Activated CD4-positive, alpha-beta T cell treated with anti-CD3 and anti-CD28 coated beads, Interleukin-10, Interleukin-2, amounts not matched to agents 100 ng/mL and 50 ng/mL, durations not matched to agents 16 hours and 8 hours (primary cell): ENCODE data around the gene ADAMTS2.

Experiments
- DNase-seq: peaks from one replicate; pipeline ENCODE4 v3.0.0-alpha.2; 2020

The ADAMTS2 gene

DNA sequence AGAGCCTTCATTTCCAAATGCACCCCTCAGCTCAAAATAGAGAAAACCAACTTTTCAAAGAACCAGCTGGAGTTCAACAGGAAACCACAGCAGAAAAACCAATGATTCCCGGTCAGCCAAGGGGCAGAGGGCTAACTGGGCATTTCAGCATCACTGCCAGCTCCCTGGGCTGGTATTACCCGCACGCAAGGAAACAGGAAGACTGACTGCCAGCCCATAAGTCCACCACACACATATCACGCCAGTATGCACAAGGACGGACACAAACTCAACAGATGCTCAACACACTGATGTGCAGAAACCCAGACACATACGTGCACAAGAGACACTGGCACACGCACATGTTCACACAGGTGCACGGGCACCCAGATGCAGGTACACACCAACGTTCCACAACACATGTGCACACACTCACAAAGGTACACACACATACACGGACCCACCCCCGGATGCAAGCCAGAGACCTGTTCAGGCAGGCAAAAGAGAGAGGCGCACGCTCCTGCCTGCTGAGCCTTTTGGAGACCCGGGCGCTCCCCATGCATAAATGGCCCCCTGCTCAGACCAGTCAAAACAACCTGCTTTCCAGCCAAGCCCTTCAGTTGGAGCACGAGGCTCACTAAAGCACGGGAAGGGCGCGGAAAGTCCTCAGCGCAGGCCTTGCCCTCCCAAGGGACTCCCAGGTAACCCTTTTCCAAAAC is 2.1 kb downstream of the ADAMTS2 start:
- DNase-seq = no peak

DNA sequence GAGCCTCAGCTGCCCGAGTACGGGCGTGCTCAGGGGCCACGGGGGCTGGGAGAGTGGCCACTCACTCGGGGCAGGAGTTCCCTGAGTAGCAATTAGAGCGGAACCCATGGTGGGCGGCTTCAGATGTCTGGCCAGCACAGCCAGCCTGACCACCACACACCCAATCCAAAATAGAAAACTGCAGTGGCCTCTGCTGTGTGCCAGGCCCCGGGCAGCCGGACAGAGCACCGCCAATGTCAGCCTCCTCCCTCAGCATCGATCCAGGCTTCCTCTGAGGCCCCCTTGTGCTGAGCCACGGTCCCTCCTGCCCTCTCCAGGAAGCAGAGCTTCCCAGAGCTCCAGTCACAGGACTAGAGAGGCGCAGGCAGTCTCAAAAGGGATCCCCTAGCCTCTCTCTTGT is 2.7 kb downstream of the ADAMTS2 start:
- DNase-seq = no peak

DNA sequence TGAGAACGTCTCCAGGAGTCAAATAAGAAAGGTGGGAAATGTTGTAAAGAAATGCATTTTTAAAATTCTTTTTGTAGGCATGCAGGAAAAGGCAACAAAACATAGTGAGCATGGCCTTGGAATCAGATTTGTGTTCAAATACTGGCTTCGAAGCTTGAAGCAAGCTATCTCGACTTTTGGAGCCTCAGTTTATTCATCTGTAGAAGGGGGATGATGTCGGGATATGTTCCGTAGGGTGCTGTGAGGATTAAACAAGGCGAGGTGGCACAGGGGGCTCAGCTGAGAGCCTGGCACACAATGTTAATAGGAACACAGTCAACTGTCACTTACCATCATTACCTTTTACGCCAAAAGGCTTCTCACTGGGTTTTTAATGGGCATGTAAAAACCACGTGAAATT is 4.8 kb downstream of the ADAMTS2 start:
- DNase-seq = no peak

DNA sequence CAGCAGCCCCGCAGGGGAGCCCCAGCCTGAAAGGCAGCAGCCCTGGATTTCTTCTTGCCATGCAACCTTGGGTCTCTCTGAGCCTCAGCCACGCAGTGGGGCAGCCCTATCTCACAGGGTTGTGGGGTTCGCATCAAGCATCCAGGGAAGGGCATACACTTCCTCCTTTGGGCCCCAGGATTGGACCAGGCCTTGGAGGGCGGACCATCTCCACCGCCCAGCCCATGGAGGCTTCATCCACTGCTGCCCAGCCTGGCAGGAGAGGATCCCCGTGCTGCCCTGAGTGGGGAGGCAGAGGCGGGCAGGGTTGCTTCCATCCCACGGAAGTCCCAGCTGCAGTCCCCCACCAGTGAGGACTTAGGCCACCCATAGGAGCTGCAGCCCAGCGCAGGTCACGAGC is 5.3 kb downstream of the ADAMTS2 start:
- no peak for DNase-seq

DNA sequence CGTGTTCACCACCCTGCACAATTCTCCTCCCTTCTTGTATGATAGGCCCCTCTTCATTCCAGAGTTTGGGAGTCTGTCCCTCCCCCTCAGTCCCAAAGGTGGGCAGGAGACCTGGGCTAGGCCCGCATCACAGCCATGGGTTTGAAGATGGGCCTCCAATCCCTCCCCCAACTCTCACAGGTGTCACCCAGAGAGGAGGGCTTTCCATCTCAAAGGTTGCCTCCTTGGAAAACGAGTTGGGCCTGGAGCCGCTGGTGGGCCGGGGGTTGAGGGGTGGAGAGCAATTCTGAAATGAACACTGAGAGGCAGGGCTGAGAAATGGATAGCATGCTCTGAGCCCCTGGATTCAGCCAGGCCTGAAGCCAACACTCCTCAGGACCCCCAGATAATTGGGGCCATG is 6.2 kb downstream of the ADAMTS2 start:
- DNase-seq = no peak

DNA sequence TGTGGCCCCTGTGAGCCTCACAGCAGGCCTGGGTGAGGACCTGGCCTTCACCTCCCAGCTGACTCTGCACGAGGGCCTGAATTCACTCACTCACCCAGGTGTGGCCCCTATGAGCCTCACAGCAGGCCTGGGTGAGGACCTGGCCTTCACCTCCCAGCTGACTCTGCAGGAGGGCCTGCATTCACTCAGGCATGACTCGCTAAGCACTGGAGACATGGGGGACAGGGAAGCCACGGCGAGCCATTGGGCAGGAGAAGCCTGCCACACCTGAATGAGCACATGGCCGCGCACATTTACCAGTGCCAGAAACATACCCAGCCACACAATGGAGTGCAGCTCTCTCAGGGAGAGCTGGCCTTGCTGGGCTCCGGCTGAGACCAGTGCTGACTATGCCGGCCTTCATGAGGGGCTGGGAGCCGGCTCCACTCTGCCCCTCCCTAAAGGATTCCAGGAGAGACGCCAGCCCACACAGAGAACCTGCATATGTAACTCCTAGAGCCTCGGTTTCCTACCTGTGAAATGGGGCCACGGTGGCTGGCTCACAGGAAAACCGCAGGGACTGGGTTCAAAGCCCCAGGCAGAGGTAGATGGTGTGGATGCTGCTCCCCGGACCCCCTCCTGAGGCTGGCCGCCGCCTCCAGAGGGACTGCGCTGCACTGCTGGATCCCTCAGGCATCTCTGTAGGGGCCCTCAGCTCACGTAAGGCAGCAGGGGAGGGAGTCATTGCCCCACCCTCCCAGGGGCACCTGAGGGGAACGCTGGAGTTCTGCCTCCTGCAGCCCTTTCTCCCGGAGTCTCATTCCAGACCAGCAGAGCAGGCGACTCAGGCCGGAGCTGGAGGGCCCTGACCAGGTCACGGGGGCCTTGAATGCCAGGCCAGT is 7.2 kb downstream of the ADAMTS2 start:
- DNase-seq = no peak

DNA sequence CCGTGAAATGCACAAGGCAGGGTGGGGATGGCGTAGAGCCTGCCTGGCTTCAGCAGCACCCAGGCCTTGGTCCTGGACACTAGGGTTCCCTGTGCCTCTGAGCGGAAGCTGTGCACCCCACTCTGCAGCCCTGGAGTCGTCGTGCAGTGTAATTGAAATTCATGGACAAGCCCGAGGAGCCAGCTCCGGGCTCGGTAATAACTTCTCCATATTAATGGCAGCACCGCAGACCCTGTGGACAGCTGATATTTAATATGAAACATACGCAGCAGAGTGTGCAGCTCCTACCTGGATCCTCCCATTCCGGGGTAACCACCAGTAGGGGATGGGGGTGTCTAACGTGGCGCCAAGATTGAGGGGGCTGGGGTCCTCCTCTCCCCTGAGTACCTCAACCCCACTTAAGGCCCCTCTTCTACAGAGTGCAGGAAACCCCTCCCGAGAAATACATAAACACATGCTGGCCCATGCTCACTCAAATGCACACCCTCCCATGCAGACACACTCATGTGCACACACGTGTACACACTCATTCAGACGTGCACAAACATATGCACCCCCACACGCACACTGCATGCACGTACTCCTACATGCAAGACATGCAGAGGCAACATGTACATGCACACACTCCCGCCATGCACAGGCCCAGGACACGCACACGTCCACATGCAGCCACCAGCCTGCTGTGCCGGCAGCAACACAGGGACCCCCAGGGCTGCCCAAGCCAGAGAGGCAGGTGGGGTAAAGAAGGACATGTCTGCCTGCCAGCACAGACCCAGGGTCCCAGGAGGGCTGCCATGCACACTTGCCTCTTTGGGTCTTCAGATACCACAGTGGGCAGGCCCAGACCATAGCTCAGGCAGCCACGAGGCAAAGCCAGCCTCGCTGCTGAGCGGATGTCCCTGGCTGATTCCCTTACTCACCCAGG is 8.1 kb downstream of the ADAMTS2 start:
- DNase-seq = no peak

DNA sequence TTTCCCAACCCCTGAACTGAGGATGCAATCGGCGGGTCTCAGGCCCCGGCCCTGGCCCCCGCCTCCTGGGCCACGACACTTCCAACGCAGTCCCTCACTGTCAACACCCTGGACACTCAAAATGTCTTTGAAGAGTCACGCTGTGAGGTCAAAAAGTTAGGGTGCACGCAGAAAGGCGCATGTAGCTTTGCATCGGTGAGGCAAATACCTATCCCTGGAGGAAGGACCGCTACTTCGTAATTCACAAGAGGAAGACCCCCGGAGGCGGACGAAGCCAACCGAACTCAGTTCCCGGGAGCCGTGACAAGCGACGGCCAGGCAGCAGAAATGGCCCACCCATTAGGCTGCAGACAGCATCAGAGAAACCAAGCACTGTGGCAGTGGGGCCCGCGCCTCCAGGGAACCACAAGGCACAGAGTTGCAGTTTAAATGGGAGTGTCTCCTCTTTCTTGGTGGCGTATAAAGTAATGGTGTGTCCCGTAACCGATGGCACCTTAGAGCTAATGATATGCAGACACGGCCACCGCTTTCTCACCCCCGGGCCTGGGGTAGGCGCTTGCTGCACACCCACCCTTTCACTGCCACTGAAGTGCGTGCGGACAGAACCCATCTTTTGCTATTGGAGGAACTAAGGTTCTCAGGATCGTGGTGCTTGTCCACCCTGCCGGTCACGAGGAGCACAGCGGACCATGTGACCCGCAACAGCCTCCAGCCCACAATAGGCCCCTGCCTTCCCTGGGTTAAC is 9.0 kb downstream of the ADAMTS2 start:
- DNase-seq = no peak

DNA sequence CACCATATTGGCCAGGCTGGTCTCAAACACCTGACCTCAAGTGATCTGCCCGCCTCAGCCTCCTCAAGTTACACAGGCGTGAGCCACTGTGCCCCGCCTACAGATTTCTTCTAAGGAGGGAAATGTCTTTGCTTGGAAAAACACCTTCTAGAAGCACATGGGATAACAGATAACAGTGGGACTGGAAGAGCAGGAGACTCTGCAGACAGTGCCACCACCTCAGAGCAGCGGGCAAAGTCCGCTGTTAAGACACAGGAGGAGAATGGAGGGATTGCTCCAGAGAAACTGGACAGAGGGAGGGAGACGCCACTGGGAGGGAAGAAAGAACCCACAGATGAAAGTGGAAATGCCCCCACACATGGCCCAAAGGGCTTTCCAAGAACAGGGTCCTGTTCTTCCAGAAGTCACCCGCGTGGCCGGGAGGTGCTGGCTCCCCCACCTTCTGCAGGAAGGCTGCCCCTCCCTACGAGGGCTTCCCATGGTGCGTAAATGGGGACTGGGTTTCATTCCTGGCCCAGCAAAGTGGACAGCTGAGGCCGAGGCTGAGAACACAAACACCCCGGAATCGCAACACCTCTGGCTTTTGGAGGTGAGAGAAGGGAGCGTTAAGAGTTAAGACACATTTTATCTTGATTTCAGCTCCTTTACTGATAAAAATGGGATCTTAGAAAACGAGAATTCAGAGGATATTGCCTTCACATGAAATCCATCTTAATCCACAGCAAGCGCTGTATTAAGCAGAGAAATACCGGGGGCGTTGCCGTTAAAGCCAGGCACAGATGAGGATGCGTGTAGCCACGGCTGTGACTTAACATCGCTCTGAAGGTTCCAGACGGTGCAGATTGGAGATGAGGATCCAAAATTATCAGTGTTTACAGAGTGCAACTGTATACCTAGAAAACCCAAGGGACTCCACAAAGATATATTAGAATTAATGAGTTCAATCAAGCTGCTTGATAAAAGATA is 11.2 kb downstream of the ADAMTS2 start:
- DNase-seq = no peak

DNA sequence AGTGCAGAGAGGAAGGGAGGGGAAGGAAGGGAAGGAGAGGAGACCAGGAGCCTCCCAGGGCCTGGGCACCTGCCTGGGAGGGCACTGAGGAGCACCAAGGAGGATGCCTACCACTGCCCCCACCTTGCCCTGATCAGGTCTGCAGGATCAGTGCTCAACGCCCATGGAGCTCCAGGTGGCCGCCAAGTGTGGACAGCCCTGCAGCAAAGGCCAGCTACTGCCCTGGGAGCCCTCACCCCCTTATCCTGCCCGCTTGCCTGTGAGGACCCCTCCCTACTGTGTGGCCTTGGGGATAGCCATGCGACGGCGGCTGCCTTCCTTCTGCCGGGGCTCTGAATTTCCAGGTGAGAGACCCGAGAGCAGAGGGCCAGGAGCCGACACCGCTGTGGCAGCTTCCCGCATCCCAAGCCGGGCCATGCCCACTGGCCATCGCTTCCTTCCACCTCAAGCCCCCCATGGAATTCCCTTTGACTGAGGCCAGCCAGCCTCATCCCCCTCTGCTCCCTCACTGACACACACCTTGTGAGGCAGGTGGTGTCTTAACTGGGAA is 12.4 kb downstream of the ADAMTS2 start:
- no peak for DNase-seq

DNA sequence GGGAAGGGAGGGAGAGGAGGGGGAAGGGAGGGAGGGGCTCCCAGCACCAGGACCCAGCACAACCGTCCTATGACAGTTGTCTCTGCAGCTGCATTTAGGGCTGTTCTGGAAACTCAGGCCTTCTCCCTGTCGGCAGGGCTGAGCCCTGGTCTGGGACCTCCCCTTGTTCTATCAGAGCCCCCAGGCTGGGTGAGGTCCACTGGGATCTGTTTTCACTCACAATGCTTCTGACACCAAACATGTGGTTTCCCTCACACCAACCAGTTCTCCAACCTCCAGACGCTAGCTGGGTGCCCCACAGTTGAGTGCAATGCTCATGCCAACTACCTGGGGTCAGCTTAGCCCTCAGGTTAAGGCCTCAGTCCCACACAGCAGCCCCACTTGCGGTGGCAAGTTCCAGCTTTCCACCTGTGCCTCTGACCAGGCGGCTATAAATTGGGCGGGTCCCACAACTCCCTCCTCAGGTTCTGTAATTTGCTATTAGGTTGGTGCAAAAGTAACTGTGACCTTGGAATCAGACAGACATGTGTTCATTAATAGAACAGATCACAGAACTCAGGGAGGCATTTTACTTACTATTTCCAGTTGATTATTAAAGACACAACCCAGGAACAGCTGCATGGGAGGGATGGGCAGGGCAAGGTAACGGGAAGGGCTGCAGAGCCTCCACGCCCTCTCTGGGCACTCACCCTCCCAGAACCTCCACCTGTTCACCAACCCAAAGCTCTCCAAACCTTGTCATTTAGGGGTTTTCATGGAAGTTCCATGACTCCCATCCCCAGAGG is 13.5 kb downstream of the ADAMTS2 start:
- DNase-seq = no peak

DNA sequence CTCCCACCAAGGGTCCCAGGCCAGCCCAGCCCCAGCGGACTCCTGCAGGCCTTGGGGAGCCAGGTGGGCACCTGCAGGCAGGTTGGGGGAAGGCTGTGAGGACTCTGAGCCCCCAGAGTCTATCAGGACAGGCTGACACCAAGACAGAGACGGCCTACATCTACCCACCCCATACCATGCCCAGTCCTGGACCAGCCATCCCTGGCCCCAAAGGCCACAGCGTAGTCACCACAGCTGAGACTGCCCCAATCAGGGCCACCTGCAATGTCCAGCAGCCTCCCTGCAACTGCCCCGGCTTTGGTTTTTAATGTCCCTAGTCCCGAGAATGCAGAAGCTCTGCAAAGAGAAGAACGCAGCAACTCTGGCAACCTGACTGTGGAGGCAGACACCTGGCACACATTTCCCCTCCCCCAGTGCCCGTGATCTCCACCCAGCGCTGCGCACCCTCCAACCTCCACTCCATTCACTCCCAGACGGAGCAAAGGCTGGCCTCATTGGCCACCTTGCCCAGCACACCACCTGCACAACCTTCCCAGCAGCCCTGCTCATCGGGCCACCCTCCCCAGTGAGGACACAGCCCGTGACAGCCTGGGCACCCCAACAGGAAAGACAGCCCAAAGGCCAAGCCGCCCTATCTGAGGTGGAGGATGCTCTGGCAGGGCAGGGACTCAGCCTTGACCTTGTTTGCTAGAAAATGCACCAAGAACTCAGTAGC is 14.9 kb downstream of the ADAMTS2 start:
- no peak for DNase-seq

DNA sequence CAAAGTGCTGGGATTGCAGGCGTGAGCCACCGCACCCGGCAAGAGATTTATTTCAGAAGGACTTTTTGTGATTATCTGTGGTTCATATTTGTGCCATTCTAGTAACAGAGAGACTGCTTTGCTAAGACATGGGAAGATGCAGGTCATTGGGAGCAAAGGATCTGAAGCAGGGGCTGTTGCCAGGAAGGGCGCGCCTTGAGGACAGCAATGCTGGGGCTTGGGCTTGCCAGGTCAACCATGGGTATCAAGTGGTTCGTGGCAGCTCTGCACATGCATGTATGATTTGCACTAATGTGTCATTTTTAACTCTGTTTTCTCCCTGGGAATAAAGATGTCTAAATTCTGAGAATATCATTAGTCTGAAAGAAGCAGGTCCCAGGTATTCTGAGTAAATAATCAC is 17.0 kb downstream of the ADAMTS2 start:
- DNase-seq = no peak

DNA sequence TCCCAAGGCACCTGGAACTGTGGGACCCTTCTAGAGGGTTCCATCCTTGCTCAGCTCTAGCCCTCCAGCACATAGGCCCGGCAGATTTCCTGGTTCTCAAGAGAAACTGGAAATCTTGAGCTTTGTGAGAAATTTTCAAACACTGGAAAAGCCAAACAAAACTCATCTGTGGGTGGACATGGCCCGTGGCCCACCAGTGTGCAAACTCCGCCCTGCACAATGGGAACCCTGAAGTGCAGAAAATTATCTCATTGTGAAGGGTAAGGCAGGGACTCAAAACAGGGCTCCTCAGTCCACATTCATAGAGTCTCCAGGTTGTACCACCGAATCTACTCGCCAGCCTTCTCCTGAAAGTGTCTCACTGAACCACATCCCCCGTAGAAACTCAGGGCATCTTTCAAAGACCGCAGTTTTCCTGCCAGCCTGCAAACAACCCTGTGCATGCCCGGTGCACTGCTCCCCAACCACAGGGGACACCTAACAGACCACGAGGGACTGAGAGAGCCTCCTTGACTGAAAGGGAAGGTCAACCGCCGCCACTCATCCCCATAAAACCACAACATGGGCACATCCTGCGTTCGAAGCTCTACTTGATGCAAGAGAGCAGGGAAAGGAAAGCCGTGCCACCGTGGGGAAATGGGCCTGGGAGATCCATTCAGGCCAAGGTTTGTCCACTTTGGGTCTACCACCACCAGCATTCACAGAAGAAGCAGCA is 18.1 kb downstream of the ADAMTS2 start:
- DNase-seq = no peak

DNA sequence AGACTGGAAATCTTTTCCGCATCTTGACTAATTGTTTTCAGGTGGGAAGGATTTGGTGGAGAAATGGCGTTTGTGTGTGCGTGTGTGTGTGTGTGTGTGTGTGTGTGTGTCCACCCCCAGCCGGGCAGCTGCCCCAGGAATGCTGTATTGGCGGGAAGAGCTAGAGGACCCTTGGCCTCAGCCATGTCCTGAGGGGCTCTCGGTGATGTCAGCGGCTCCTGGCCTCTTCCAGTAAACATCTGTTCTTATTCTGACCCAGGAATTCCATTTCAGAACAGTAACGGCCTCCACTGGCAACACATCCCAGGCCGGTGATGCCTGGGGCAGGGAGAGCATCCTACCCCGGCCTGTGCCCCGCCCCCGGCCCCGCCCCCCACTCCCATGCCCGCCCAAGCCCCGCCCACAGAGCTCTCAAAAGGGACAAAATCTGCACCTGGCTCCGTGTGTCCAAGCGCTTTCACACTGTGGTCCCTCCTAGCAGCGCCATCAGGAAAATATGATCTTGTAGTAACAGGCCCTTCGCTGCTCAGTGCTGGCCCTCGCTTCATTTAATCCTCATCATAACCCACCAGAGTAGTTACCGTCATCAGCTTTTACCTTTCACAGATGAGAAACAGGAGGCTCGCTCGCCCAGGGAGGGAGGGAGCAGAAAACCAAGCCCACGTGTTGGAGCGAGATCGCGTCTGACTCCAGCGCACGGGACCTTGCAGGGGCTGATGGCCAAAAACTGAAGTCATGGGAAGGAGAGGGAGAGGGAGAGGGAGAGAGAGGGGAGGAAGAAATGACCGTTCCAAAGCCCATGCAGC is 18.9 kb downstream of the ADAMTS2 start:
- DNase-seq = no peak

DNA sequence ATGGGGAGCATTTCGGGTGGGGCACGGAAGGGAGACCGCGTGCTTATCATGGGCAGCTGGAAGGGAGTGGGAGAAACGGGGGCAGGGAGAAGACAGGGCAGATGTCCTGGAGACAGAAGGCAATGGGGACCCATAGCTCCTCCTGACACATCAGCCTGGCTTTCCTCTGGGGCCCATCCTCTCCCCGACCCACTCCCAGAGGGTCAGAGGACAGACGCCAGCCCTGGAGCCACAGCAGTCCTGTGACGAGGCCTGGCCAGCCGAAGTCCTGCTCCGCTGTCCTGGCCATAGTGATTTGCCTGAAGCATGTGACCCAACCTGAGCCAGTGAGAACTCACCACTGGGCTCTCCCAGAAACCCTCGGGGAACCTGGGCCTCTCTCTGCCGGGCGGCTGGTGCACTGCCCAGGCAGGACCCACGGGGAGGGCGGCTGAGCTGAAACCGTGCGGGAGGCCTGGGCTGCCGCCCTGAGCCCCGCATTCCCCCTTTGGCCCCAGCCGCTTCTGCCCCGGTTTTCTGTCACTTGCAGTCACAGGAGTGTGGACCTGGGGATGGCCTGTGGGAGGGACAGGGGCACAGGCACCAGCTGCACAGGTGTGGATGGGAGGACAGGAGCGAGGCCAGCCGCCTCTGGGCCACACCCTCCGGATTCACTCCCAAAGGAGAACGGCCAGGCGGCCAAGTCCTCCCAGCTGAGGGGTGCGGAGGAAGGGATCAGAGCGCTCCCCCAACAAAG is 19.8 kb downstream of the ADAMTS2 start:
- DNase-seq = no peak

DNA sequence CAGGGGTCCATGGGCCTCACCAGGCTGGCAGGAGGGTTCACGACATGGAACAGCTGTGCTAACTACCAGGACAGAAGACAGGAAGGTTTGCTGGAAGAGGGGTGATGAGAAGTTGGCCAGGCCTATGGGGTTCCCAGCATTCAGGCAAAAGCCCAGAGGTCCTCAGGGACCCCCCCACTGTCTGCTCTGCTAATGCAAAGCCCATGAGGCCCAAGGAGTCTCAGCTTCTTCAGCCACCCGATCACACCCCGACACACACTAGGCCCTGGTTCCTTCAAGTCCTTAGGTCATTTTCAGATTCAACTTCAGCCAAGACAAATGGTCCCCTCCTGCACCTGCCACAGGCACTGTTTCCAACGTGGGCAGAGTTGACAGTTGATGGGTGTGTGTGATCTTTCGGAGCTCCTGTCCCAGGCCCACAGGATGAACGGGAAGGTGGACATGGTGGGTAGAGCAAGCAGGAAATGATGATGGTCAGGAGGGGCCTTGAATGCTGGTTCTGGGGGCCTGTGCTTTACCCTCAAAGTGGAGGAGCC is 20.4 kb downstream of the ADAMTS2 start:
- DNase-seq = no peak
